BE2C (cell line): Measurements from ENCODE around the gene RFX8.

Source experiments
- DNase-seq: peaks from one replicate; pipeline ENCODE4 v3.0.0-alpha.2; 2020
- H3K27me3 ChIP-seq: fragments of 250-450 bp; sonication (Bioruptor Pico); 2 replicates; pipeline ENCODE4 v1.5.1; 2020; ENCODE audit warnings: mild to moderate bottlenecking
- H3K36me3 ChIP-seq: fragments of 250-450 bp; sonication (Bioruptor Pico); 2 replicates; pipeline ENCODE4 v1.5.1; 2020; ENCODE audit warnings: mild to moderate bottlenecking
- H3K4me1 ChIP-seq: fragments of 250-450 bp; sonication (Bioruptor Pico); 2 replicates; pipeline ENCODE4 v1.5.1; 2020
- H3K4me3 ChIP-seq: 2 replicates; pipeline ENCODE4 v1.5.1; 2011; ENCODE audit warnings: low read depth, low read length
- H3K9me3 ChIP-seq: fragments of 250-450 bp; sonication (Bioruptor Pico); 2 replicates; pipeline ENCODE4 v1.5.1; 2020
- TF ChIP-seq, protein P1 (sequence below): IDR thresholded peaks from 2 replicates; pipeline ENCODE4 v1.5.1; 2012; ENCODE audit warnings: mild to moderate bottlenecking, low read depth, low read length

RFX8 gene

DNA sequence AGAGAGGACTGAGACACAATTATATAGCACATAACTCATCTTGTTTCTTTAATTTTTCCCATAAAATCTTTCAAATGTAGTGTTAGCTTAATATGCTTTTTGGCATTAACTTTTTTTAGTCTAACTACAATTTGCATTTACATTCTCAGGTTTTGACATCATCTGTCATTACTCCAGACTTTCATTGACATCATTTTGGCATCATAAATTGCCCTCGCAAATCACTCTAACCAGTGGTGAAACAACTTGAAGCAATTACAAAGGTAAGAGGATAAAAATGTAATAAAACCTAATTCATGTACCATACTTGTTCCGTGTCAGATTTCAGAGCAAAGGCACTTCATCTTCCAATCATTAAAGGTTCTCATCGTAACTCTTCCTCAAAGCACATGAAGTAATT, 41.4 kb downstream of the RFX8 start:
- Histone ChIP-seq H3K36me3 (no peaks in the 10 kb centered on the region), H3K4me3 (no peak overlapping the region), H3K4me1 (no peaks in the 10 kb centered on the region), H3K27me3 (no peaks in the 10 kb centered on the region), H3K9me3 (no peaks in the 10 kb centered on the region)
- TF ChIP-seq, protein P1, sequence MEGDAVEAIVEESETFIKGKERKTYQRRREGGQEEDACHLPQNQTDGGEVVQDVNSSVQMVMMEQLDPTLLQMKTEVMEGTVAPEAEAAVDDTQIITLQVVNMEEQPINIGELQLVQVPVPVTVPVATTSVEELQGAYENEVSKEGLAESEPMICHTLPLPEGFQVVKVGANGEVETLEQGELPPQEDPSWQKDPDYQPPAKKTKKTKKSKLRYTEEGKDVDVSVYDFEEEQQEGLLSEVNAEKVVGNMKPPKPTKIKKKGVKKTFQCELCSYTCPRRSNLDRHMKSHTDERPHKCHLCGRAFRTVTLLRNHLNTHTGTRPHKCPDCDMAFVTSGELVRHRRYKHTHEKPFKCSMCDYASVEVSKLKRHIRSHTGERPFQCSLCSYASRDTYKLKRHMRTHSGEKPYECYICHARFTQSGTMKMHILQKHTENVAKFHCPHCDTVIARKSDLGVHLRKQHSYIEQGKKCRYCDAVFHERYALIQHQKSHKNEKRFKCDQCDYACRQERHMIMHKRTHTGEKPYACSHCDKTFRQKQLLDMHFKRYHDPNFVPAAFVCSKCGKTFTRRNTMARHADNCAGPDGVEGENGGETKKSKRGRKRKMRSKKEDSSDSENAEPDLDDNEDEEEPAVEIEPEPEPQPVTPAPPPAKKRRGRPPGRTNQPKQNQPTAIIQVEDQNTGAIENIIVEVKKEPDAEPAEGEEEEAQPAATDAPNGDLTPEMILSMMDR, result no peak
- no peak for DNase-seq

DNA sequence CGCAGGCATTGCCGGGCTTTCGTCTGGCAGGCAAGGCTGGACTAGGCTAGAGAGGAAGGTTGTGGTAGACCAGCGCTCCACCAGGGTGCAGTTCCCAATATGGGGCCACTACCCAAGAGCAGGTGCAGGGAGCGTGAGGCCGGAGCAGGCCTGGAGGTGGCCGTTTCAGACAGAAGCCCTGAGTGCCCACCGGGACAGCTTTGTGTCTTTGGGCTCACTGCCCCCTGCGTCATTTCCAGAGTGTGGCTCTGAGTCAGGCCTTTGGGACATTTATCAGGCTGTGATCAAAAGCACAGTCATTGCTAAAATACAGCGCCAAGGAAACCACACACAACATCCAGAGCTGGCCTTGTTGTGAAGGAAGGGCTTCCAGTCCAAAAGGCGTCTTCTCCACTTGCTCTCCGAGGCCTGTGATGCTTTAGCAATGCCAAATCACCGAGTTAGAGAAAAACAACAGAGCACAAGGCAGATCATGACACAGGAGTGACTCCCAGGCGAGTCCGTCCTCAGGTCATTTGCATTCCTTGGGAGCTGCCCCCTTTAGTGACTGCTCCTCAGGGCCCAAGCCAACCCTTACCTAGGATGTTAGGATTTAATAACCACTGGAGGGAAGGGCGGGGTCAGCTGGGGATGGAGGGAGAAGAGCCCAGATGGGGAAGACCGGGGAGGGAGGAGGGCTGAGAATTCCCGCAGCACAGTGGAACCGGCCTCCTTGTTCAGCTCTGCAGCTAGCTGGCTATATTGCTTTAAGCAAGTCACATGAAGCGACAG, 42.3 kb downstream of the RFX8 start:
- no peak for DNase-seq
- TF ChIP-seq, protein P1, result no peak
- no peaks in the 10 kb centered on the region for H3K36me3 ChIP-seq
- no peaks in the 10 kb centered on the region for H3K27me3 ChIP-seq
- H3K9me3 ChIP-seq, result no peaks in the 10 kb centered on the region
- H3K4me3 ChIP-seq, result no peak overlapping the region
- H3K4me1 ChIP-seq, result no peaks in the 10 kb centered on the region

DNA sequence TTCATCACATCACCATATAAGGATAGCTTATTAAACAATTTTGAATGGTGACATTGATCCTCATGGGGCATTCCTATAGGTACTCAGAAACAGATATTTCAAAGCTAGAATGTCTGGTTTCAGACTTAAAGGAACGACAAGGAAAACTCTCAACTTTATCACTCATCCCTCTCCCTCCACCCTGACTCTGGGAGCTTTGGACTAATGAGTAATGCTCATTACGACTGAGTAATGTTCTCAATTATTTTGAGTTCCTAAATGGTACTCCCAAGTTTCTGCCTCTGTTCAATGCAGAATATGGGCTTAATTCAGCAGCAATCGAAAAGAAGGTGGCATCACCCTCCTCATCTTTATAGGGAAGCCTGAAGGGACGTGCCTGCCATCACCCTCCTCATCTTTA, 43.4 kb downstream of the RFX8 start:
- Histone ChIP-seq H3K27me3 (no peaks in the 10 kb centered on the region), H3K9me3 (no peaks in the 10 kb centered on the region), H3K36me3 (no peaks in the 10 kb centered on the region), H3K4me3 (no peak overlapping the region), H3K4me1 (no peaks in the 10 kb centered on the region)
- TF ChIP-seq, protein P1, result no peak
- no peak for DNase-seq

DNA sequence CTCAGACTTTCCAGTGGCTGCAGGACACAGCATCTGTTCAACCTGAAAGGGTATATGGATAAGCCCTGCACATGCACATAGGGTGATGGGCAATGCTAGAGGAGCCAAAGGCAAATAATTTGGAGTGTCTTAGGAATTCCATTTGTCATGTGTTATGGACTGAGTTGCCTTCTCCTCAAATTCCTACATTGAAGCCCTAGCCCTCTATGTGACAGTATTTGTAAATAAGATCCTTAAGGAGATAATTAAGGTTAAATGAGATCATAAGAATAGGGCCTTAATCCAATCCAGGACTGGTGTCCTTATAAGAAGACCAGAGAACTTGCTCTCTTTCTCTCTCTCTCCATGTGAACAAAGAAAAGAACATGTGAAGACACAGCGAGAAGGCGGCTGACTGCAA, 44.8 kb downstream of the RFX8 start:
- no peaks in the 10 kb centered on the region for H3K27me3 ChIP-seq
- no peaks in the 10 kb centered on the region for H3K36me3 ChIP-seq
- TF ChIP-seq, protein P1, result no peak
- no peaks in the 10 kb centered on the region for H3K4me1 ChIP-seq
- H3K4me3 ChIP-seq, result no peak overlapping the region
- no peaks in the 10 kb centered on the region for H3K9me3 ChIP-seq
- DNase-seq, result no peak

DNA sequence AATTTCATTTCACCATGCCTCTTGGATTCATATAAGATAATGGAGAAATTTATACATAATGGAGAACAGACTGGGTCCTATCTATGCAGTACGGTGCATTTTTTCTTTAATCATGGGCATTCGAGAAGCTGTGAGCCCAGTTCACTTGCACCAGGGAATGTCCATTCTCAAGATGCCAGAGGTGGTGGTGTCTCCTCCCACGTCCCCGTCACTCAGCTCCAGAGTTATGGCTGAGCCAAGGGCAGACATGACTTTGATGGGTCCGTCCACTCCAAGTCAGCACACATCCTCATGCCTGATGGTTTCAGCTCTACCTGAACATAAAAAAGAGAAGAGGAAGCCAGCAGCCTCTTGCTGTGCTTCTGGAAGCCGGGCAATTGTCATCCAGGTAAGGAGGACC, 45.5 kb downstream of the RFX8 start:
- Histone ChIP-seq H3K27me3 (no peaks in the 10 kb centered on the region), H3K4me3 (no peak overlapping the region), H3K4me1 (no peaks in the 10 kb centered on the region), H3K36me3 (no peaks in the 10 kb centered on the region), H3K9me3 (no peaks in the 10 kb centered on the region)
- DNase-seq, result no peak
- TF ChIP-seq, protein P1, result no peak

DNA sequence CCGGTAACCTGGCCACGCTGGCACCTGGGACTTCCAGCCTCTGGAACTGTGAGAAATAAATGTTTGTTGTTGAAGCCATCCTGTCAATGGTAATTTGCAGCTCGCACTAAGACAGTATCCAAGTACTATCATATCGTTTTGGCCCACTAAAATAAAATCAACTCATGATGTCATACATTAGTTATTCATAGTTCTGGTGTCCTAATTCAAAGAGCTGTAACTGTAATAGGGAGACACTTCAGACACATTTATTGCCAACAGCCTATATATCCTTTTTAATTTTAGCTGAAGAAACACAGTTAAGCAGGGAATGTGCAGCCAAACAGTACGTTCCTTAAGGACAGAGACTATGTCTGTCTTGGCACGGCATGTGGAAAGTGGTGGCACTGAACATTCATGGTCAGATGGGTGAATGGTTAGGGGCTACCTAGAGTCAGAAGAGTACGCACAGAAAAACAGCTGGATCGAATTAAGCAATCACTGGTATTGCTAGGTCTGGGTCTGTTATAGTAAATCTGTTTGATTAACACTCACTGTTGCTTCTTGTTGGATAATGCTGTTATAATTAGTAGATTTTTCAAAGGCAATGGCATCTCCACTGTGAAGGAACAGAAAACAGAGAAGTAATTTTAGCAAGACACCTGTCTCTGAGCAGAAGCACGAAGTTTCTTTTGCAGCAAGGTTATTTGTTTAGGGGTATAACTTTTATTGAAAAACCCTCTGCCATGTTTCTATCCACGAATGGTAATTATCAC, 46.3 kb downstream of the RFX8 start:
- Histone ChIP-seq H3K27me3 (no peaks in the 10 kb centered on the region), H3K9me3 (no peaks in the 10 kb centered on the region), H3K4me1 (no peaks in the 10 kb centered on the region), H3K36me3 (no peaks in the 10 kb centered on the region), H3K4me3 (no peak overlapping the region)
- TF ChIP-seq, protein P1, result no peak
- no peak for DNase-seq
